Activated CD4-positive, alpha-beta T cell treated with anti-CD3 and anti-CD28 coated beads, Interleukin-2, amount 50 U/mL, for 4 hours (primary cell): ENCODE measurements around the gene HNRNPL.
"Not testable (repeated sequence)": the region's sequence is repeated elsewhere in the genome, so short reads cannot be mapped to it uniquely, and the experiment has no call there.

ENCODE experiments used
- DNase-seq, 2 experiments: peaks; one replicate each; pipeline ENCODE4 v3.0.0-alpha.2; 2020

HNRNPL gene

GRCh38 chr19:38825936-38826335 lies 23.9 kb downstream of the HNRNPL start:
- not testable (repeated sequence) for DNase-seq

GRCh38 chr19:38821230-38821825 lies 28.5 kb downstream of the HNRNPL start:
- not testable (repeated sequence) for DNase-seq

- DNase-seq = no peak
These were observed 30.4 kb downstream of the HNRNPL start for GRCh38 chr19:38819231-38819920.

- no peak for DNase-seq
These were observed 32.7 kb downstream of the HNRNPL start for GRCh38 chr19:38817081-38817480.

GRCh38 chr19:38816131-38816750 lies 33.5 kb downstream of the HNRNPL start:
- no peak for DNase-seq

- no peak for DNase-seq
These were observed 34.5 kb downstream of the HNRNPL start for GRCh38 chr19:38815059-38816001.

GRCh38 chr19:38813932-38814331 lies 35.9 kb downstream of the HNRNPL start:
- not testable (repeated sequence) for DNase-seq

- no peak for DNase-seq
These were observed 36.5 kb downstream of the HNRNPL start for GRCh38 chr19:38813323-38813722.

- DNase-seq = no peak
These were observed 36.9 kb downstream of the HNRNPL start, which contains the start of gene LGALS4 for GRCh38 chr19:38812841-38813320. LGALS4 (minus strand) TSS chr19:38812945; CDS start chr19:38812886, 59 bp downstream.

GRCh38 chr19:38812009-38812840 lies 37.6 kb downstream of the HNRNPL start:
- no peak for DNase-seq

- DNase-seq = no peak
These were observed 40.1 kb downstream of the HNRNPL start for GRCh38 chr19:38809592-38810252.

- no peak for DNase-seq
These were observed 41.0 kb downstream of the HNRNPL start for GRCh38 chr19:38808741-38809140.

- not testable (repeated sequence) for DNase-seq
These were observed 42.2 kb downstream of the HNRNPL start for GRCh38 chr19:38807374-38808098.

GRCh38 chr19:38806371-38806770 lies 43.4 kb downstream of the HNRNPL start:
- DNase-seq = no peak

- no peak for DNase-seq
These were observed 44.6 kb downstream of the HNRNPL start for GRCh38 chr19:38805180-38805579.

GRCh38 chr19:38803543-38803942 lies 46.2 kb downstream of the HNRNPL start:
- no peak for DNase-seq

- no peak for DNase-seq
These were observed 48.3 kb downstream of the HNRNPL start for GRCh38 chr19:38801359-38802095.

- DNase-seq = no peak
These were observed 49.0 kb downstream of the HNRNPL start for GRCh38 chr19:38800577-38801347.

- DNase-seq = no peak
These were observed 50.7 kb downstream of the HNRNPL start for GRCh38 chr19:38799104-38799503.
